Measurements from ENCODE around the gene RNF151.

GRCh38 chr16:1982013-1982433 lies 15.4 kb downstream of the RNF151 start:
- TF ChIP-seq POLR2AphosphoS5 (IDR thresholded peaks at IDR 0.05; ENCODE audit: borderline replicate concordance, low read depth, low read length) (no peak), EZH2 (IDR thresholded peaks at IDR 0.05) (no peak), FOXP2 (optimal IDR thresholded peaks at IDR 0.05; ENCODE audit: control extremely low read depth, extremely low read length, insufficient read depth) (no peak)

Data from SK-N-MC (cell line).